Stimulated activated effector memory CD8-positive, alpha-beta T cell treated with anti-CD3 and anti-CD28 coated beads, Interleukin-12 subunit alpha, Interleukin-12 subunit beta, amount 100 ng/mL, for 72 hours (primary cell): Measurements from ENCODE around the gene BLOC1S1.

Source experiments
- ATAC-seq: fragments of 150-1000 bp; cut with Tn5 transposase; 2 replicates; pipeline ENCODE4 v1.10.0; 2021
- DNase-seq, 2 donors: peaks; one replicate each; pipeline ENCODE4 v3.0.0; 2021 to 2022; ENCODE audit warnings: low spot score in 2 of 2
- H3K27ac Mint-ChIP-seq: one replicate; pipeline ENCODE4 v1.8.0; 2022; ENCODE audit warnings: mild to moderate bottlenecking, mixed read lengths
- H3K36me3 Mint-ChIP-seq: one replicate; pipeline ENCODE4 v1.8.0; 2022; ENCODE audit warnings: mild to moderate bottlenecking, mixed read lengths
- H3K4me1 Mint-ChIP-seq: one replicate; pipeline ENCODE4 v1.8.0; 2022; ENCODE audit warnings: mixed read lengths
- H3K4me3 Mint-ChIP-seq: one replicate; pipeline ENCODE4 v1.8.0; 2022; ENCODE audit warnings: mild to moderate bottlenecking, mixed read lengths
- H3K9me3 Mint-ChIP-seq: one replicate; pipeline ENCODE4 v1.8.0; 2022; ENCODE audit warnings: mixed read lengths

BLOC1S1 gene

GRCh38 chr12:55687746-55688145, 28.1 kb upstream of the BLOC1S1 start:
- no peaks in the 10 kb centered on the region for H3K36me3 Mint-ChIP-seq
- H3K27ac Mint-ChIP-seq = peak overlapping the region; percentile 23
- H3K4me1 Mint-ChIP-seq = peaks cover 7% of the 10 kb centered on the region
- ATAC-seq (peak; percentile 93), DNase-seq (no peak)
- no peak overlapping the region for H3K4me3 Mint-ChIP-seq
- H3K9me3 Mint-ChIP-seq = no peaks in the 10 kb centered on the region

GRCh38 chr12:55688716-55689655, 26.9 kb upstream of the BLOC1S1 start:
- no peaks in the 10 kb centered on the region for H3K9me3 Mint-ChIP-seq
- no peaks in the 10 kb centered on the region for H3K36me3 Mint-ChIP-seq
- DNase-seq = no peak
- no peak overlapping the region for H3K4me3 Mint-ChIP-seq
- ATAC-seq = no peak
- peaks cover 7% of the 10 kb centered on the region for H3K4me1 Mint-ChIP-seq
- no peak overlapping the region for H3K27ac Mint-ChIP-seq

- no peak for DNase-seq
Measured at GRCh38 chr12:55692631-55693322, 23.1 kb upstream of the BLOC1S1 start.

GRCh38 chr12:55693323-55694187, 22.3 kb upstream of the BLOC1S1 start:
- Mint-ChIP-seq H3K36me3 (no peaks in the 10 kb centered on the region), H3K4me3 (no peak overlapping the region), H3K9me3 (no peaks in the 10 kb centered on the region), H3K27ac (peak overlapping the region; percentile 30), H3K4me1 (no peaks in the 10 kb centered on the region)
- ATAC-seq (no peak), DNase-seq (no peak)

More at GRCh38 chr12:55692631-55693322, 23.1 kb upstream of the BLOC1S1 start:
- Mint-ChIP-seq H3K36me3 (no peaks in the 10 kb centered on the region), H3K27ac (no peak overlapping the region), H3K4me1 (peaks cover 4% of the 10 kb centered on the region), H3K4me3 (no peak overlapping the region), H3K9me3 (no peaks in the 10 kb centered on the region)
- ATAC-seq = no peak

GRCh38 chr12:55694188-55694515, 21.7 kb upstream of the BLOC1S1 start:
- Mint-ChIP-seq H3K36me3 (no peaks in the 10 kb centered on the region), H3K27ac (peak overlapping the region; percentile 30), H3K9me3 (no peaks in the 10 kb centered on the region), H3K4me3 (no peak overlapping the region), H3K4me1 (no peaks in the 10 kb centered on the region)
- DNase-seq (no peak), ATAC-seq (no peak)

GRCh38 chr12:55694651-55695050, 21.2 kb upstream of the BLOC1S1 start:
- no peaks in the 10 kb centered on the region for H3K36me3 Mint-ChIP-seq
- H3K9me3 Mint-ChIP-seq = no peaks in the 10 kb centered on the region
- H3K27ac Mint-ChIP-seq = no peak overlapping the region
- DNase-seq = no peak
- H3K4me1 Mint-ChIP-seq = no peaks in the 10 kb centered on the region
- no peak overlapping the region for H3K4me3 Mint-ChIP-seq
- no peak for ATAC-seq

GRCh38 chr12:55695349-55695748, 20.5 kb upstream of the BLOC1S1 start:
- no peaks in the 10 kb centered on the region for H3K36me3 Mint-ChIP-seq
- peak overlapping the region; percentile 50 for H3K27ac Mint-ChIP-seq
- ATAC-seq = no peak
- H3K9me3 Mint-ChIP-seq = no peaks in the 10 kb centered on the region
- H3K4me1 Mint-ChIP-seq = no peaks in the 10 kb centered on the region
- H3K4me3 Mint-ChIP-seq = no peak overlapping the region
- DNase-seq = no peak

GRCh38 chr12:55696141-55696540, 19.7 kb upstream of the BLOC1S1 start:
- H3K4me3 Mint-ChIP-seq = no peak overlapping the region
- no peaks in the 10 kb centered on the region for H3K9me3 Mint-ChIP-seq
- DNase-seq = no peak
- no peak for ATAC-seq
- no peaks in the 10 kb centered on the region for H3K36me3 Mint-ChIP-seq
- H3K4me1 Mint-ChIP-seq = no peaks in the 10 kb centered on the region
- H3K27ac Mint-ChIP-seq = no peak overlapping the region

- no peak for ATAC-seq
- H3K27ac Mint-ChIP-seq = no peak overlapping the region
- no peak overlapping the region for H3K4me3 Mint-ChIP-seq
- H3K9me3 Mint-ChIP-seq = no peaks in the 10 kb centered on the region
- DNase-seq = no peak
- no peaks in the 10 kb centered on the region for H3K36me3 Mint-ChIP-seq
- no peaks in the 10 kb centered on the region for H3K4me1 Mint-ChIP-seq
Measured at GRCh38 chr12:55696796-55697462, 18.9 kb upstream of the BLOC1S1 start.

GRCh38 chr12:55697686-55698085, 18.2 kb upstream of the BLOC1S1 start:
- no peaks in the 10 kb centered on the region for H3K9me3 Mint-ChIP-seq
- no peak overlapping the region for H3K27ac Mint-ChIP-seq
- ATAC-seq = no peak
- no peak for DNase-seq
- H3K4me1 Mint-ChIP-seq = no peaks in the 10 kb centered on the region
- no peak overlapping the region for H3K4me3 Mint-ChIP-seq
- H3K36me3 Mint-ChIP-seq = no peaks in the 10 kb centered on the region

GRCh38 chr12:55698241-55698955, 17.4 kb upstream of the BLOC1S1 start:
- Mint-ChIP-seq H3K27ac (no peak overlapping the region), H3K4me3 (no peak overlapping the region), H3K9me3 (no peaks in the 10 kb centered on the region), H3K4me1 (no peaks in the 10 kb centered on the region), H3K36me3 (no peaks in the 10 kb centered on the region)
- no peak for ATAC-seq
- DNase-seq = no peak

GRCh38 chr12:55698965-55699364, 16.9 kb upstream of the BLOC1S1 start:
- H3K9me3 Mint-ChIP-seq = no peaks in the 10 kb centered on the region
- no peak overlapping the region for H3K4me3 Mint-ChIP-seq
- ATAC-seq (no peak), DNase-seq (no peak)
- no peaks in the 10 kb centered on the region for H3K36me3 Mint-ChIP-seq
- no peaks in the 10 kb centered on the region for H3K4me1 Mint-ChIP-seq
- no peak overlapping the region for H3K27ac Mint-ChIP-seq

- no peaks in the 10 kb centered on the region for H3K36me3 Mint-ChIP-seq
- H3K9me3 Mint-ChIP-seq = no peaks in the 10 kb centered on the region
- H3K27ac Mint-ChIP-seq = no peak overlapping the region
- DNase-seq (no peak), ATAC-seq (no peak)
- no peaks in the 10 kb centered on the region for H3K4me1 Mint-ChIP-seq
- no peak overlapping the region for H3K4me3 Mint-ChIP-seq
Measured at GRCh38 chr12:55699471-55700055, 16.3 kb upstream of the BLOC1S1 start.
